Spleen (tissue), 13 donors: ENCODE measurements around the gene UPF2. TPM values are rescaled to one million over a fixed set of nuclear protein-coding genes. Genes with fewer than 3 reads are reported as not detected.

Source experiments
- DNase-seq: peaks from one replicate; pipeline ENCODE4 v3.0.0-alpha.2; 2020
- H3K27ac ChIP-seq, 8 donors: fragments of 200-600 bp; sonication (generic) in 7 of 8; 1 replicate in 4 of 8; 2 replicates in 4 of 8; pipeline versions ENCODE4 v1.5.0 to v1.8.0; 2016 to 2021; ENCODE audit warnings: inconsistent platforms in 4 of 8, mild to moderate bottlenecking in 4 of 8, moderate library complexity in 1 of 8
- H3K27me3 ChIP-seq, 7 donors: fragments of 200-600 bp; sonication (generic) in 6 of 7; replicated peaks in 1 of 7; 1 replicate in 4 of 7; 2 replicates in 3 of 7; pipeline versions ENCODE4 v1.5.0 to v1.8.0; 2016 to 2021; ENCODE audit warnings: inconsistent platforms in 3 of 7, mild to moderate bottlenecking in 1 of 7
- H3K36me3 ChIP-seq, 6 donors: fragments of 200-600 bp; sonication (generic) in 5 of 6; 1 replicate in 4 of 6; 2 replicates in 2 of 6; pipeline versions ENCODE4 v1.5.0 to v1.8.0; 2016 to 2021; ENCODE audit warnings: inconsistent platforms in 2 of 6
- H3K4me1 ChIP-seq, 6 donors: fragments of 200-600 bp; sonication (generic) in 5 of 6; 1 replicate in 3 of 6; 2 replicates in 3 of 6; pipeline versions ENCODE4 v1.5.0 to v1.8.0; 2016 to 2021; ENCODE audit warnings: inconsistent platforms in 3 of 6
- H3K4me3 ChIP-seq, 8 donors: fragments of 200-600 bp; sonication (generic) in 7 of 8; 1 replicate in 4 of 8; 2 replicates in 4 of 8; pipeline versions ENCODE4 v1.5.0 to v1.8.0; 2016 to 2021; ENCODE audit warnings: inconsistent platforms in 4 of 8, mild to moderate bottlenecking in 4 of 8, moderate library complexity in 2 of 8
- H3K9me3 ChIP-seq, 8 donors: fragments of 200-600 bp; sonication (generic) in 7 of 8; 1 replicate in 4 of 8; 2 replicates in 4 of 8; pipeline versions ENCODE4 v1.5.0 to v1.8.0; 2016 to 2021; ENCODE audit warnings: inconsistent platforms in 4 of 8
- POLR2A ChIP-seq, 3 donors: fragments of 450-650 bp; IDR thresholded peaks; one replicate each; pipeline ENCODE4 v1.5.1; 2017; ENCODE audit warnings: antibody characterized with exemption in 3 of 3, mild to moderate bottlenecking in 1 of 3
- POLR2AphosphoS5 ChIP-seq, 3 donors: sonication (generic); formaldehyde crosslinking; IDR thresholded peaks; one replicate each; pipeline ENCODE4 v1.5.1; 2017; ENCODE audit warnings: antibody characterized with exemption in 3 of 3
- WGBS, 5 donors: extraction: QIAGEN DNeasy Blood & Tissue Kit in 3 of 5; methylation state at CpG; one replicate each; pipeline versions ENCODE4 v1.1.5 to v1.1.7; 2013 to 2018; 5-methylcytosine and 5-hydroxymethylcytosine counted together
- intact Hi-C: fragments of 100-400 bp; cut with DNase I; formaldehyde crosslinking; loops from one replicate; pipeline ENCODE4 v1.15.0; 2023; ENCODE audit warnings: low total_unique reads
- long read RNA-seq, 2 donors: transcript quantifications; one replicate each; lab custom pipeline, GENCODE V29; 2026
- polyA plus RNA-seq, 3 donors: library from polyadenylated mRNA; stranded (reverse); fragments of 200-250 nt; gene quantifications; one replicate each; pipeline ENCODE4 v1.2.1, GENCODE V29; 2013
- total RNA-seq, 7 donors: library from RNA; depleted of rRNA in 3 of 7; stranded (reverse); fragments of >200 nt in 3 of 7; fragmentation: NEBNext Ultra II Directional in 4 of 7; extraction: Animal tissue kit (Norgen Biotek cat#: 25700) in 4 of 7; gene quantifications; one replicate each; pipeline versions ENCODE4 v1.1.0 to v1.2.1, GENCODE V29; 2016 to 2021
- TF ChIP-seq, protein P1 (sequence below), 11 experiments: fragments of 200-600 bp in 7 of 11; fragments of 450-650 bp in 4 of 11; sonication (generic) in 4 of 11; IDR thresholded peaks in 8 of 11; conservative IDR thresholded peaks in 3 of 11; 1 replicate in 7 of 11; 2 replicates in 4 of 11; pipeline versions ENCODE4 v1.4.0 to v1.8.0; 2016 to 2021; ENCODE audit warnings: antibody characterized with exemption in 11 of 11, inconsistent platforms in 4 of 11, mild to moderate bottlenecking in 1 of 11
- donor health status: healthy with polysubstance abuse.
- donor health status: DM: no; HTN: no; CAD: no; lungs with moderate emphysema.
- donor health status: DM: no; HTN: no; CAD: no.
- donor health status: Bipolar disorder and iron deficiency.
- donor health status: healthy.
- donor health status: DM: no; HTN: no; CAD: no.
- donor health status: DM: yes; HTN: yes; CAD: no.

UPF2 gene, protein sequence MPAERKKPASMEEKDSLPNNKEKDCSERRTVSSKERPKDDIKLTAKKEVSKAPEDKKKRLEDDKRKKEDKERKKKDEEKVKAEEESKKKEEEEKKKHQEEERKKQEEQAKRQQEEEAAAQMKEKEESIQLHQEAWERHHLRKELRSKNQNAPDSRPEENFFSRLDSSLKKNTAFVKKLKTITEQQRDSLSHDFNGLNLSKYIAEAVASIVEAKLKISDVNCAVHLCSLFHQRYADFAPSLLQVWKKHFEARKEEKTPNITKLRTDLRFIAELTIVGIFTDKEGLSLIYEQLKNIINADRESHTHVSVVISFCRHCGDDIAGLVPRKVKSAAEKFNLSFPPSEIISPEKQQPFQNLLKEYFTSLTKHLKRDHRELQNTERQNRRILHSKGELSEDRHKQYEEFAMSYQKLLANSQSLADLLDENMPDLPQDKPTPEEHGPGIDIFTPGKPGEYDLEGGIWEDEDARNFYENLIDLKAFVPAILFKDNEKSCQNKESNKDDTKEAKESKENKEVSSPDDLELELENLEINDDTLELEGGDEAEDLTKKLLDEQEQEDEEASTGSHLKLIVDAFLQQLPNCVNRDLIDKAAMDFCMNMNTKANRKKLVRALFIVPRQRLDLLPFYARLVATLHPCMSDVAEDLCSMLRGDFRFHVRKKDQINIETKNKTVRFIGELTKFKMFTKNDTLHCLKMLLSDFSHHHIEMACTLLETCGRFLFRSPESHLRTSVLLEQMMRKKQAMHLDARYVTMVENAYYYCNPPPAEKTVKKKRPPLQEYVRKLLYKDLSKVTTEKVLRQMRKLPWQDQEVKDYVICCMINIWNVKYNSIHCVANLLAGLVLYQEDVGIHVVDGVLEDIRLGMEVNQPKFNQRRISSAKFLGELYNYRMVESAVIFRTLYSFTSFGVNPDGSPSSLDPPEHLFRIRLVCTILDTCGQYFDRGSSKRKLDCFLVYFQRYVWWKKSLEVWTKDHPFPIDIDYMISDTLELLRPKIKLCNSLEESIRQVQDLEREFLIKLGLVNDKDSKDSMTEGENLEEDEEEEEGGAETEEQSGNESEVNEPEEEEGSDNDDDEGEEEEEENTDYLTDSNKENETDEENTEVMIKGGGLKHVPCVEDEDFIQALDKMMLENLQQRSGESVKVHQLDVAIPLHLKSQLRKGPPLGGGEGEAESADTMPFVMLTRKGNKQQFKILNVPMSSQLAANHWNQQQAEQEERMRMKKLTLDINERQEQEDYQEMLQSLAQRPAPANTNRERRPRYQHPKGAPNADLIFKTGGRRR
- 10 to 100 TPM; 25.8 to 34.9 (median 28.3) TPM for total RNA-seq
- 10 to 100 TPM; 11.5 to 12.0 (median 11.7) TPM for polyA plus RNA-seq
- long read RNA-seq, donor 1, partial matches to known transcripts, result 31 of 31 reads
- long read RNA-seq, donor 1, other reads (novel, unspliced or antisense), result 0 of 31 reads
- long read RNA-seq, donor 2, full-length matches to known transcripts, result 4 of 26 reads
- long read RNA-seq, donor 2, partial matches to known transcripts, result 22 of 26 reads
- long read RNA-seq, donor 2, other reads (novel, unspliced or antisense), result 0 of 26 reads

DNA sequence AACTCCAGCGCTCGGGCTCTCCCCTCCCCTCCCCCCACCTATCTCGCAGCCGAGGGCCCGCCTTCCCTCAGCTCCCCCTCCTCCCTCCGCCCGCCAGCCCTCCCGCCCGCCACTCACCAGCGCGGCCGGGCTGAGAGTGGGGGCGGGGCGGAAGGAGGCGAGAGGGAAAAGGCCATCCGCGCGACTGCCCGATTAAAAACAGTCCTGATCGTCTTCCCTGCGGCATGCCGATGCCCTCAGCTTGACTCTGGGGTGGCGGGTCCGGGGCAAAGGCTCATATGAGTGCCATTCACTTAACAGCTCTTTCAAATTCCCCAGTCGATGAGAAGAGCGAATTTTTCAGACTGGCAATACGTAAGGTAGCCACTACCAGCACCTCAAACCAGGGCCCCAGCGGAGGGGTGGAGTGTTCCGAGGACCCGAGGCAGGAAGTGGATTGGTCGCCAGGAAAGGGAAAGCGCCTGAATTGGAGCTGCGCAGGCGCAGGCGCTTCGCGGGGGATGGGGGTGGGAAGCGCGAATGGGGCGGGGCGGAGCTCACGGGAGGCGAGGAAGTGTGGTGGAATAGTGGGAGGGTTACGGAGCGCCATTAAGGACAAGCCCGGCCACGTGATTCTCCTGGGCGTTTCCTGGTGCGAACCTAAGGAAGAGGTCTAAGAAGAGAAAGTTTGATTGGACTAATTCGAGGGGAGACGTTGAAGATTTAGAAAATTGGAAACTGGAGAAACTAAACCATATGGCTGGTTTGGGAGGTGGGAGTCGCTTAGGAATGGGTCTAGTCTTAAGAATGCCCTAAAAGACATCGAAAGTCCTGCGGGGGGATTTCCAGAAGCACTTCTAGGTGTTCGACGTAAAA is at the start of gene UPF2:
Gene UPF2 (minus strand): TSS at position 13 of the 855 bp plus-strand sequence. CDS start 7,386 bp downstream, outside the sequence.
- H3K27me3 ChIP-seq, result no peaks in the 10 kb centered on the region
- TF ChIP-seq POLR2A (IDR thresholded peaks at IDR 0.05) (no peak), POLR2AphosphoS5 (IDR thresholded peaks at IDR 0.05) (peak; percentile 82 to 92 (median 86))
- TF ChIP-seq, protein P1, sequence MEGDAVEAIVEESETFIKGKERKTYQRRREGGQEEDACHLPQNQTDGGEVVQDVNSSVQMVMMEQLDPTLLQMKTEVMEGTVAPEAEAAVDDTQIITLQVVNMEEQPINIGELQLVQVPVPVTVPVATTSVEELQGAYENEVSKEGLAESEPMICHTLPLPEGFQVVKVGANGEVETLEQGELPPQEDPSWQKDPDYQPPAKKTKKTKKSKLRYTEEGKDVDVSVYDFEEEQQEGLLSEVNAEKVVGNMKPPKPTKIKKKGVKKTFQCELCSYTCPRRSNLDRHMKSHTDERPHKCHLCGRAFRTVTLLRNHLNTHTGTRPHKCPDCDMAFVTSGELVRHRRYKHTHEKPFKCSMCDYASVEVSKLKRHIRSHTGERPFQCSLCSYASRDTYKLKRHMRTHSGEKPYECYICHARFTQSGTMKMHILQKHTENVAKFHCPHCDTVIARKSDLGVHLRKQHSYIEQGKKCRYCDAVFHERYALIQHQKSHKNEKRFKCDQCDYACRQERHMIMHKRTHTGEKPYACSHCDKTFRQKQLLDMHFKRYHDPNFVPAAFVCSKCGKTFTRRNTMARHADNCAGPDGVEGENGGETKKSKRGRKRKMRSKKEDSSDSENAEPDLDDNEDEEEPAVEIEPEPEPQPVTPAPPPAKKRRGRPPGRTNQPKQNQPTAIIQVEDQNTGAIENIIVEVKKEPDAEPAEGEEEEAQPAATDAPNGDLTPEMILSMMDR (IDR thresholded peaks at IDR 0.05 in 8 of 11, conservative IDR thresholded peaks at IDR 0.05 in 3 of 11), result peak in 6 of 11 experiments; percentile 24 to 67 (median 26)
- peak within 1 kb of the TSS; percentile 93 to 99 (median 98) for H3K4me3 ChIP-seq
- intact Hi-C loops, result no loop called here
- no peaks in the 10 kb centered on the region for H3K9me3 ChIP-seq
- peak within 1 kb of the TSS; percentile 94 to 99 (median 98) for H3K27ac ChIP-seq
- H3K4me1 ChIP-seq, result peaks cover 9 to 51% (median 36%) of the 10 kb centered on the region in 6 donors
- peak; percentile 98 for DNase-seq
- 2 to 4% (median 2%) methylated on average over 44 to 56 of the region's 56 CpGs for WGBS, 5 donors
- H3K36me3 ChIP-seq, result no peaks in the 10 kb centered on the region

DNA sequence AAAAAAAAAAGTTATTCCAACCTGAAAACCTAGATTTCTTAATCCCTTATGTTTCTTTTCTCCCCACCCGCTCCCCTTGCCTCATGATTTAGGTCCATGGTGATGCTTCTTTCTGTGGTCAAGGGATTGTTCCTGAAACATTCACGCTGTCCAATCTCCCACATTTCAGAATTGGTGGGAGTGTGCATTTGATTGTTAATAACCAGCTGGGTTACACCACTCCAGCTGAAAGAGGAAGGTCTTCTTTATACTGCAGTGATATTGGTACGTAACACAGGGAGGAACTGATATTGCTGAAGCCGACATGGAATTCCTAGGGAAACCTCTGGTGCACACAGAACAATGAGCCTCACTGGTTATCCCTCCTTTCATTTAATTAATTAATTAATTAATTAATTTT is 48.8 kb upstream of the UPF2 start:
- no peak for DNase-seq
- WGBS, 5 donors, result 82 to 92% (median 84%) methylated on average over 4 of the region's 4 CpGs
- Histone ChIP-seq H3K36me3 (peaks cover 0 to 98% (median 68%) of the 10 kb centered on the region in 6 donors), H3K27ac (no peak overlapping the region), H3K4me3 (no peak overlapping the region), H3K9me3 (no peaks in the 10 kb centered on the region), H3K27me3 (no peaks in the 10 kb centered on the region), H3K4me1 (no peaks in the 10 kb centered on the region)
- TF ChIP-seq POLR2AphosphoS5 (IDR thresholded peaks at IDR 0.05) (no peak), POLR2A (IDR thresholded peaks at IDR 0.05) (no peak)
- TF ChIP-seq, protein P1 (IDR thresholded peaks at IDR 0.05 in 8 of 11, conservative IDR thresholded peaks at IDR 0.05 in 3 of 11), result no peak
- intact Hi-C loops, result no loop called here

DNA sequence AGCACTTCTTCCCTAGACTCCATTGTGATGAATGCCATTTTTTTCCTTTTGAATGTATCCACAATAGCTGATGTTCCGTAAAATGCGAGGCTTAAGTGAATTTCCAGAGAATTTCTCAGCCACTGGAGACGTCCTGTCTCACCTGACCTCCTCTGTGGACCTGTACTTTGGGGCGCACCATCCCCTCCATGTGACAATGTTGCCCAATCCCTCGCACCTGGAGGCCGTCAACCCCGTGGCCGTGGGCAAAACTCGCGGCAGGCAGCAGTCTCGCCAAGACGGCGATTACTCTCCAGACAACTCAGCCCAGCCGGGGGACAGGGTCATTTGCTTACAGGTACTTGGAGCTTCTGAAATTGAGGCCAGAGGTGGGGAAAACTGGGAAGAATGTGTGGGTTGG is 46.3 kb upstream of the UPF2 start:
- 93 to 97% (median 95%) methylated on average over 14 of the region's 14 CpGs for WGBS, 5 donors
- H3K4me3 ChIP-seq, result no peak overlapping the region
- TF ChIP-seq, protein P1 (IDR thresholded peaks at IDR 0.05 in 8 of 11, conservative IDR thresholded peaks at IDR 0.05 in 3 of 11), result no peak
- TF ChIP-seq POLR2AphosphoS5 (IDR thresholded peaks at IDR 0.05), result peak in 1 of 3 donors; percentile 26
- no peak for TF ChIP-seq POLR2A (IDR thresholded peaks at IDR 0.05)
- peaks cover 0 to 100% (median 72%) of the 10 kb centered on the region in 6 donors for H3K36me3 ChIP-seq
- DNase-seq, result no peak
- no peaks in the 10 kb centered on the region for H3K27me3 ChIP-seq
- intact Hi-C loops, result no loop called here
- no peaks in the 10 kb centered on the region for H3K9me3 ChIP-seq
- no peak overlapping the region for H3K27ac ChIP-seq
- H3K4me1 ChIP-seq, result peaks cover 0 to 10% (median 0%) of the 10 kb centered on the region in 6 donors
